ENCODE measurements around the gene PRRX2. TPM values are rescaled to one million over a fixed set of nuclear protein-coding genes. Genes with fewer than 3 reads are reported as not detected.

The PRRX2 gene
- total and polyA plus RNA-seq, 7 experiments from 2014 or later, result 1.1 TPM; not detected in 6

DNA sequence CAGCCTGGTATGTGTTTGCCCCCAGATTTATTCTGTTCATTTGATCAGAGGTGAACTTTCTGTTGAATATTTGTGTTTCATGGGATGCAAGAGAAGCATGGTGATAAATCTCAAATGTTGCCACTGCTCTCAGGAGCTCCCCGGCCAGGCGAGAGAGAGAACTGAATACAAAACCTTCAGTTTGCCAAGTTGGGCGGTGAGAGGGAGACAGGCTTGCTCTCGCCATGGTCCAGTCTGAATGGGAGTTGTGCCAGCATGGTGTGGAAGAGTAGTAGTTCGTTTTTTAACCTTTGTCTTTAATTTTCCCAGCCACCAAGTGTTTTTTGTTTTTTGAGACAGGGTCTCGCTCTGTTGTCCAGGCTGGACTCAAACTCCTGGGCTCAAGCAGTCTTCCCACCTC is 36.7 kb upstream of the PRRX2 start:
- Histone ChIP-seq H3K4me1 (ENCODE audit: control insufficient read depth in 2 of 2, insufficient read depth in 2 of 2, low read length in 2 of 2) (peaks cover 27 to 42% of the 10 kb centered on the region in 2 donors), H3K9me3 (ENCODE audit: control insufficient read depth in 2 of 3, low read length in 3 of 3) (no peaks in the 10 kb centered on the region), H3K27me3 (ENCODE audit: control insufficient read depth in 2 of 2, insufficient read depth in 2 of 2, low read length in 2 of 2) (no peaks in the 10 kb centered on the region), H3K27ac (ENCODE audit: low read depth, low read length) (peak overlapping the region; percentile 89), H3K36me3 (ENCODE audit: control insufficient read depth in 2 of 3, insufficient read depth in 3 of 3, low read length in 3 of 3) (peaks cover 0 to 35% (median 4%) of the 10 kb centered on the region in 3 experiments), H3K4me3 (ENCODE audit: low read length) (no peak overlapping the region)
- ChIA-PET CTCF (no interaction called here), POLR2A (interaction anchor here (2.7 kb wide), 1 partner anchor 8 kb away, joined by 8 read pairs; no protein-coding TSS in a partner anchor)
- intact Hi-C loops (cut with micrococcal nuclease), result loop anchor here (5.0 to 10.0 kb wide), 5 partner anchors 164 to 259 kb away; partner anchors contain the start of gene TOR1B (in 1 of the 2)
- Mint-ChIP-seq H3K36me3 (peaks cover 0 to 5% (median 0%) of the 10 kb centered on the region in 5 donors), H3K4me3 (peak overlapping the region in 6 of 10 donors; percentile 29 to 95 (median 46)), H3K27ac (peak overlapping the region in 7 of 9 donors; percentile 13 to 94 (median 56)), H3K4me1 (peaks cover 41 to 74% (median 68%) of the 10 kb centered on the region in 7 donors), H3K9me3 (peaks cover 0 to 4% (median 0%) of the 10 kb centered on the region in 11 donors), H3K27me3 (no peaks in the 10 kb centered on the region)
- ATAC-seq (no peak), DNase-seq (no peak)

DNA sequence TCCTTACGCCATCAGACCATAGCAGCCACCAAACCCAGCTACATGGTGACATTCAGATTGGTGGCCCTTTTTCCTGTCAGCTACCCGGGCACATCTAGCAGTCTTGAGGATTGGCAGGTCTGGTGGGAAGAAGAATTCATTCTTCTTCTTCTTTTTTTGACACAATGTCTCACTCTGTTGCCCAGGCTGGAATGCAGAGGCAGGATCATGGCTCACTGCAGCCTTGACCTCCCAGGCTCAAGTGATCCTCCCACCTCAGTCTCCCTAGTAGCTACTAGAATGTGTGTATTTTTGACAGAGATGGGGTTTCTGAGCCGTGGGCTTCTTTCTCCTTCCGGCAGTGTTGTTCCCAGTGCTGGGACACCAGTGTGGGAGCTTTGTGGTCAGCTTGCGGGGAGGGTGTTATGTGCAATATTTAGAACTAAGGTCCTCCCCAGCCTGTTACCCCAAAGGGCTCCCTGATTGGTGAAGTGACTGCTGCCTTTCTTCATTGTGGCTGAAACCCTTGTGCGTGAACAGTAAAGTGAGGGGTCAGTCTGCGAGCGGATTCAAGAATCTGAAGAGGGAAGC is 36.1 kb upstream of the PRRX2 start:
- no peak overlapping the region for H3K4me3 ChIP-seq (ENCODE audit: low read length)
- no peaks in the 10 kb centered on the region for H3K27me3 Mint-ChIP-seq
- intact Hi-C loops (cut with micrococcal nuclease), result loop anchor here (5.0 to 10.0 kb wide), 5 partner anchors 163 to 258 kb away; partner anchors contain the start of gene TOR1B (in 1 of the 2)
- no peaks in the 10 kb centered on the region for H3K9me3 Mint-ChIP-seq
- peaks cover 0 to 41% (median 4%) of the 10 kb centered on the region in 3 experiments for H3K36me3 ChIP-seq (ENCODE audit: control insufficient read depth in 2 of 3, insufficient read depth in 3 of 3, low read length in 3 of 3)
- H3K27ac ChIP-seq (ENCODE audit: low read depth, low read length), result no peak overlapping the region
- POLR2A ChIA-PET, result interaction anchor here (1.3 to 2.7 kb wide), 2 partner anchors 8 to 10 kb away, joined by 3 to 8 read pairs; no protein-coding TSS in a partner anchor
- CTCF ChIA-PET, result interaction anchor here (0.6 to 1.9 kb wide), 3 partner anchors 10 to 490 kb away, joined by 3 to 6 read pairs (median 5); no protein-coding TSS in a partner anchor
- peaks cover 0 to 5% (median 0%) of the 10 kb centered on the region in 5 donors for H3K36me3 Mint-ChIP-seq
- H3K4me1 Mint-ChIP-seq, result peaks cover 38 to 69% (median 63%) of the 10 kb centered on the region in 7 donors
- peak overlapping the region in 6 of 9 donors; percentile 13 to 94 (median 72) for H3K27ac Mint-ChIP-seq
- DNase-seq, result no peak
- no peaks in the 10 kb centered on the region for H3K9me3 ChIP-seq (ENCODE audit: control insufficient read depth in 2 of 3, low read length in 3 of 3)
- H3K4me1 ChIP-seq (ENCODE audit: control insufficient read depth in 2 of 2, insufficient read depth in 2 of 2, low read length in 2 of 2), result peaks cover 26 to 39% of the 10 kb centered on the region in 2 donors
- no peaks in the 10 kb centered on the region for H3K27me3 ChIP-seq (ENCODE audit: control insufficient read depth in 2 of 2, insufficient read depth in 2 of 2, low read length in 2 of 2)
- ATAC-seq, result no peak
- H3K4me3 Mint-ChIP-seq, result peak overlapping the region in 5 of 10 donors; percentile 29 to 95 (median 61)

DNA sequence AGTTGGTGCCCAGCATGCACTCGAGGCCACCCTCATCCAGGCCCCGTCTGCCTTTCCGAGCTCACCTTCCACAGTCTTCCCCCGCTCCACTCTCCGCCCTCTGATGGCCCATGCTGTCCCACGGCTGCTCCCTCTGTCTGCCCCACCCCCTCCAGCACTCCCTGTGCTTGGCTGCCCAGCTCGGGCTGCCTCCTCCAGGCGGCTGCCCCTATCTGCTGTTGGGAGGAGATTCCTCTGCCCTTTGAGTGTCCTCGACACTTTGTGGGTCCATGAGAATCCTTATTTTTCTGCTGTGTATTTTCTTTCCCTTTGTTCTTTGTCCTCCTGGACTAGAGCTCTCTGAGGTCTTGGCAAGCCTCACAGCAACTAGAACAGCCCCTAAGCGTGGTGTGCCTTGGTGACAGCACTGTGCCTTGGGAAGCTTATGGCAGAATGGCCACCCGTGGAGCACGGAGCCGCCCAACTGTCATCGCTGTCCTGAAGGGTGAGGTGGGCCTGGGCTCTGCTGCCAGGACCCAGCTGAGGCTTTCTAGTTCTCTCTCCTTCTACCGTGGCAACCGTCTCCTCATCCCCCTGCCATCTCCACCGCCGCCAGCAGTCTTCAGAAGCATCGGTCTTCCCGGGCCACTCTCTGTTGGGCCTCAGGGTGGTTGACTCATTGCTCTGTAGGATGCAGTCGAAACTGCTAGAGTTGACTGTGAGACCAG is 34.3 kb upstream of the PRRX2 start:
- Mint-ChIP-seq H3K36me3 (peaks cover 0 to 9% (median 0%) of the 10 kb centered on the region in 5 donors), H3K4me1 (peaks cover 37 to 57% (median 52%) of the 10 kb centered on the region in 7 donors), H3K9me3 (no peaks in the 10 kb centered on the region), H3K4me3 (peak overlapping the region in 2 of 10 donors; percentile 14 to 29), H3K27me3 (no peaks in the 10 kb centered on the region), H3K27ac (peak overlapping the region in 6 of 9 donors; percentile 23 to 87 (median 44))
- ChIA-PET CTCF (interaction anchor here (0.5 to 1.9 kb wide), 3 partner anchors 12 to 492 kb away, joined by 3 to 6 read pairs (median 4); no protein-coding TSS in a partner anchor), POLR2A (no interaction called here)
- Histone ChIP-seq H3K27ac (ENCODE audit: low read depth, low read length) (no peak overlapping the region), H3K36me3 (ENCODE audit: control insufficient read depth in 2 of 3, insufficient read depth in 3 of 3, low read length in 3 of 3) (peaks cover 6 to 57% (median 18%) of the 10 kb centered on the region in 3 experiments), H3K9me3 (ENCODE audit: control insufficient read depth in 2 of 3, low read length in 3 of 3) (no peaks in the 10 kb centered on the region), H3K27me3 (ENCODE audit: control insufficient read depth in 2 of 2, insufficient read depth in 2 of 2, low read length in 2 of 2) (no peaks in the 10 kb centered on the region), H3K4me3 (ENCODE audit: low read length) (no peak overlapping the region), H3K4me1 (ENCODE audit: control insufficient read depth in 2 of 2, insufficient read depth in 2 of 2, low read length in 2 of 2) (peaks cover 22 to 26% of the 10 kb centered on the region in 2 donors)
- DNase-seq (no peak), ATAC-seq (no peak)
- intact Hi-C loops (cut with micrococcal nuclease), result no loop called here

DNA sequence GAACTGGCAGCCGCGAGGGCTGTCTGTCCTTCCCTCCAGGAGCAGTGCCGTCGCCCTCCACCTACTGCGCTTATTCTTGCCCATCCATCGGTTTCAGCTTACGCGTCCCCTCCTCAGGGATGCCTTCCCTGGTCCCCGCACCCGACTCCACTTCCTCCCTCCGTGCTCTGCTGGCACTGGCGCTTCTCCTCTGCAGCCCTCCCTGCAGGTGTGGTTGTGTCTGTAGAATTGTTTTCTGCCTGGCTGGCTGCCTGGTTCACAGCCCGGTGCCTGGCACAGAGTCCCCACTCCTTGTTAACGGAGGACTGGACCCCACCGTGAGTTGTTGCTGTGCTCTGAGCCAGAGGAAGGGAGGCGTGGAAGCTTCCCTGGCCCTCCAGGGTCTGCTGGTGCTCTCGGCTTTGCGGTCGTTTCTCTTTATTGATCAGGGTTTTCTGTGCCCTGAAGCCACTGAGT is 33.7 kb upstream of the PRRX2 start:
- peaks cover 0 to 9% (median 0%) of the 10 kb centered on the region in 5 donors for H3K36me3 Mint-ChIP-seq
- no peaks in the 10 kb centered on the region for H3K9me3 Mint-ChIP-seq
- Histone ChIP-seq H3K9me3 (ENCODE audit: control insufficient read depth in 2 of 3, low read length in 3 of 3) (no peaks in the 10 kb centered on the region), H3K27me3 (ENCODE audit: control insufficient read depth in 2 of 2, insufficient read depth in 2 of 2, low read length in 2 of 2) (no peaks in the 10 kb centered on the region), H3K27ac (ENCODE audit: low read depth, low read length) (no peak overlapping the region), H3K36me3 (ENCODE audit: control insufficient read depth in 2 of 3, insufficient read depth in 3 of 3, low read length in 3 of 3) (peaks cover 6 to 55% (median 18%) of the 10 kb centered on the region in 3 experiments), H3K4me1 (ENCODE audit: control insufficient read depth in 2 of 2, insufficient read depth in 2 of 2, low read length in 2 of 2) (peaks cover 22 to 26% of the 10 kb centered on the region in 2 donors), H3K4me3 (ENCODE audit: low read length) (no peak overlapping the region)
- peak overlapping the region in 4 of 9 donors; percentile 25 to 73 (median 55) for H3K27ac Mint-ChIP-seq
- CTCF ChIA-PET, result interaction anchor here (0.5 to 1.7 kb wide), 2 partner anchors 11 to 458 kb away, joined by 3 to 4 read pairs; no protein-coding TSS in a partner anchor
- ATAC-seq (no peak), DNase-seq (no peak)
- no peaks in the 10 kb centered on the region for H3K27me3 Mint-ChIP-seq
- POLR2A ChIA-PET, result no interaction called here
- peaks cover 36 to 57% (median 51%) of the 10 kb centered on the region in 7 donors for H3K4me1 Mint-ChIP-seq
- peak overlapping the region in 1 of 10 donors; percentile 47 for H3K4me3 Mint-ChIP-seq
- intact Hi-C loops (cut with micrococcal nuclease), result no loop called here

DNA sequence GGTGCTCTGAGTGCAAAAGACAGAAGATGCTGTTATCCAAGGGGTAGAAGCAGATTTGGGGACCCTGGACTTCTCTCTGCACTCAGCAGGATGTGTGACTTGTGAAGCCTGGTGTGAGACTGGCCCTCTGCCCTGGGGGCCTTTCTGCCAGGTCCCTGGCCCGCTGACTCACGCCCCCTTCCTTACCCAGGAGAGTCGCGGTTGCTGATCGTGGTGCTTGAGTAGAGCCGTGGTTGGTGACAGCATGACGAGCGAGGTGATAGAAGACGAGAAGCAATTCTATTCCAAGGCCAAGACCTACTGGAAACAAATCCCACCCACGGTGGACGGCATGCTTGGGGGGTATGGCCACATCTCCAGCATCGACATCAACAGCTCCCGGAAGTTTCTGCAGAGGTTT is 33.0 kb upstream of the PRRX2 start:
- no peaks in the 10 kb centered on the region for H3K27me3 Mint-ChIP-seq
- ChIA-PET POLR2A (no interaction called here), CTCF (no interaction called here)
- Histone ChIP-seq H3K4me3 (ENCODE audit: low read length) (no peak overlapping the region), H3K36me3 (ENCODE audit: control insufficient read depth in 2 of 3, insufficient read depth in 3 of 3, low read length in 3 of 3) (peaks cover 6 to 63% (median 18%) of the 10 kb centered on the region in 3 experiments), H3K9me3 (ENCODE audit: control insufficient read depth in 2 of 3, low read length in 3 of 3) (no peaks in the 10 kb centered on the region), H3K27ac (ENCODE audit: low read depth, low read length) (no peak overlapping the region), H3K4me1 (ENCODE audit: control insufficient read depth in 2 of 2, insufficient read depth in 2 of 2, low read length in 2 of 2) (peaks cover 18 to 22% of the 10 kb centered on the region in 2 donors), H3K27me3 (ENCODE audit: control insufficient read depth in 2 of 2, insufficient read depth in 2 of 2, low read length in 2 of 2) (no peaks in the 10 kb centered on the region)
- no peak for DNase-seq
- peaks cover 0 to 9% (median 0%) of the 10 kb centered on the region in 5 donors for H3K36me3 Mint-ChIP-seq
- H3K4me1 Mint-ChIP-seq, result peaks cover 29 to 49% (median 45%) of the 10 kb centered on the region in 7 donors
- ATAC-seq, result no peak
- no peak overlapping the region for H3K4me3 Mint-ChIP-seq
- peak overlapping the region in 4 of 9 donors; percentile 32 to 73 (median 62) for H3K27ac Mint-ChIP-seq
- intact Hi-C loops (cut with micrococcal nuclease), result no loop called here
- H3K9me3 Mint-ChIP-seq, result no peaks in the 10 kb centered on the region

DNA sequence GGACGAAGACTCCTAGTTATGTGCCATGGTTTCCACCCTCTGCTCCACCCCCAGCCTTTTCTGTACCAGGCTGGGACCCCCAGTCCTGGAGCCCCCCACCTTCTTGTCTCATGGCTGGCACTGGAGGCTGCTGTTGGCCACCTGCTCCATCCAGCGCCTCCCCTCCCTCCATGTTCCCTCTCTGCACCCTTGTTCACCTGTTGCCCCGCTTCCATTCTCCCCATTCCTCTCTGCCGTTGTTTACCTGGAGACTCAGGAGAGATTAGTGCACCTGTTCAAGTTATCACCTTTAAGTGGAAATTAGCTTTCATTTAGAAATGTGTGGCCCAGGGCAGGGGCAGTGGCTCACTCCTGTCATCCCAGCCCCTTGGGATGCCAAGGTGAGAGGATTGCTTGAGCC is 32.2 kb upstream of the PRRX2 start:
- H3K36me3 Mint-ChIP-seq, result peaks cover 0 to 13% (median 5%) of the 10 kb centered on the region in 5 donors
- H3K4me1 ChIP-seq (ENCODE audit: control insufficient read depth in 2 of 2, insufficient read depth in 2 of 2, low read length in 2 of 2), result peaks cover 11 to 14% of the 10 kb centered on the region in 2 donors
- ATAC-seq (no peak), DNase-seq (no peak)
- no peak overlapping the region for H3K27ac ChIP-seq (ENCODE audit: low read depth, low read length)
- H3K9me3 Mint-ChIP-seq, result no peaks in the 10 kb centered on the region
- peaks cover 30 to 45% (median 43%) of the 10 kb centered on the region in 7 donors for H3K4me1 Mint-ChIP-seq
- H3K27ac Mint-ChIP-seq, result peak overlapping the region in 1 of 9 donors; percentile 32
- intact Hi-C loops (cut with micrococcal nuclease), result no loop called here
- no peaks in the 10 kb centered on the region for H3K27me3 Mint-ChIP-seq
- H3K27me3 ChIP-seq (ENCODE audit: control insufficient read depth in 2 of 2, insufficient read depth in 2 of 2, low read length in 2 of 2), result no peaks in the 10 kb centered on the region
- POLR2A ChIA-PET, result interaction anchor here (0.6 kb wide), 1 partner anchor 253 kb away, joined by 3 read pairs; no protein-coding TSS in a partner anchor
- H3K9me3 ChIP-seq (ENCODE audit: control insufficient read depth in 2 of 3, low read length in 3 of 3), result no peaks in the 10 kb centered on the region
- no peak overlapping the region for H3K4me3 ChIP-seq (ENCODE audit: low read length)
- CTCF ChIA-PET, result interaction anchor here (1.2 kb wide), 1 partner anchor 9 kb away, joined by 3 read pairs; no protein-coding TSS in a partner anchor
- H3K4me3 Mint-ChIP-seq, result no peak overlapping the region
- H3K36me3 ChIP-seq (ENCODE audit: control insufficient read depth in 2 of 3, insufficient read depth in 3 of 3, low read length in 3 of 3), result peaks cover 6 to 70% (median 18%) of the 10 kb centered on the region in 3 experiments
